ENCODE data around the gene GOLGA8R. TPM values are rescaled to one million over a fixed set of nuclear protein-coding genes. Genes with fewer than 3 reads are reported as not detected.

The GOLGA8R gene, protein sequence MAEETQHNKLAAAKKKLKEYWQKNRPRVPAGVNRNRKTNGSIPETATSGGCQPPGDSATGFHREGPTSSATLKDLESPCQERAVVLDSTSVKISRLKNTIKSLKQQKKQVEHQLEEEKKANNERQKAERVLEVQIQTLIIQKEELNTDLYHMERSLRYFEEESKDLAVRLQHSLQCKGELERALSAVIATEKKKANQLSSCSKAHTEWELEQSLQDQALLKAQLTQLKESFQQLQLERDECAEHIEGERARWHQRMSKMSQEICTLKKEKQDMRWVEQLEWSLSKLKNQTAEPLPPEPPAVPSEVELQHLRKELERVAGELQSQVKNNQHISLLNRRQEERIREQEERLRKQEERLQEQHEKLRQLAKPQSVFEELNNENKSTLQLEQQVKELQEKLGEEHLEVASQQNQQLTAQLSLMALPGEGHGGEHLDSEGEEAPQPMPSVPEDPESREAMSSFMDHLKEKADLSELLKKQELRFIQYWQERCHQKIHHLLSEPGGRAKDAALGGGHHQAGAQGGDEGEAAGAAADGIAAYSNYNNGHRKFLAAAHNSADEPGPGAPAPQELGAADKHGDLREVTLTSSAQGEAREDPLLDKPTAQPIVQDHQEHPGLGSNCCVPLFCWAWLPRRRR
- 1.2 and 2.8 TPM in 2 replicates for total RNA-seq (ENCODE audit: low replicate concordance)

DNA sequence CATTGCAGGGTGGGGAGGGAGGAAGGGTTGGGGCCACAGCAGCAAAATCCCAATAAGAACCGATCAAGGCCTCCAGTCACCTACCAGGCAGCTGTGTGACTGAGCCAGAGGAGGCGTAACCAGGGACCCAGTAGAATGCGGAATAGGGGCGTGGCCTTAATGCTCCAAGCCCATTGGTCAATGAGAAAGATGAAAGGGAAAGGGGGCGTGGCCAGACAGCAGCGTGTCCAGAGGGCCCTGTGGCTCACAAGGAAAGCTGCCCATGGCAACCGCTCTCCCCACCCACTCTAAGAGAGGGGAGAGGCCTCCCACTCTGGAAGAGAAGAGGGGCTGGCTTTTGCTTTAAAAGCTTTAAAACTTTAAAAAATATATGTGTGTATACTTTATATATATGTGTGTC is at the start of gene GOLGA8R:
Gene GOLGA8R (minus strand): TSS at position 101 of the 400 bp plus-strand sequence. CDS start 98 bp downstream, at position 3.

DNA sequence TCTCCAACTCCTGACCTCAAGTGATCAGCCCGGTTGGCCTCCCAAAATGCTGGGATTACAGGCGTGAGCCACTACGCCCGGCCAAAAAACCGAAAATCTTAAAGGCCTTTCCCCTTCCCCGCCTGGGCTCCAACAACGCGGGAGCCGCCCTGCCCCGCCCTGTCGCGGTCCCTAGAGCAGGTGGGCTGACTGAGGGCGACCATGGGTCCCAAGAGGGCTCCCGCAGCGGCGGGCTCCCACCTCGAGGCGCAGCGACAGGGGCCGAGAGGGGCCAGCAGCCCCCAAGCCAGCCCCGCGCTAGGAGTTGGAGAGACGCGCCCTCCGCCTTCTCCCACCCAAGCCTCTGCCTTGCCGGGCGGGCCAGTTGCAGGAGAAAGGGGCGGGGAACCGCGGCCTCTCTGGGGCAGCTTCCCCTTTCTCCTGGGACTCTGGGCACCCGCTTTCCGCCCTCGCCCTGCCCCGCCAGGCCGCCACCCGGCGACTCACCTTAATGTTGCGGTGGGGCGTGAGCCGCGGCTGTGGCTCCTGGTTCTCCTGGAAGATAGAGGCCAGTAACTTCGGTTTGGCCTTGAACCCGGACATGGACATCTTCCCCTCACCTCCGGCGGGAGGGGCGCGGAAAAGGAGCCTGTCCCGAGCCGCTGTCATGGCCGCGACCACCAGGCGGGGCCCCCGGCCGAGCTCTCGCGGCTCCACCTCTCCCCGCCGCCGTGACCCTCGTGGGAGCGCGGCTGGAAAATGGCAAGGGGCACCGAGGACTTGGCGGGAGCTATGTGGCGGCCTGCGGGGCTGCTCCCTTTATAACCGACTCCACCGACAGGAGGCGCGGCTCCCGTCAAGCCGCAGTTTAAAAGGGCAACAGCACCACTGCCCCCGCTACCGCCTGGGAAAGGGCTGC is 21.0 kb downstream of the GOLGA8R start, which contains the start of gene CHRFAM7A:
Gene CHRFAM7A (minus strand): TSS at position 775 of the 898 bp plus-strand sequence. CDS start 10,189 bp downstream, outside the sequence.

Other genes starting within 250 kb of the GOLGA8R start
- gene CHRFAM7A, start 20.7 kb downstream of the GOLGA8R start, total RNA-seq (ENCODE audit: low replicate concordance), result 1.9 TPM in 1 of 2 replicates, not detected in the other
- 1.1 and 3.5 TPM in 2 replicates for gene GOLGA8Q, start 137.8 kb upstream of the GOLGA8R start, total RNA-seq (ENCODE audit: low replicate concordance)
- gene GOLGA8H, start 189.8 kb upstream of the GOLGA8R start, total RNA-seq (ENCODE audit: low replicate concordance), result 0.30 TPM in 1 of 2 replicates, not detected in the other

All from smooth muscle cell of the coronary artery (primary cell).